GM23248 (cell line): ENCODE data around the gene MEIOC. TPM values are rescaled to one million over a fixed set of nuclear protein-coding genes. Genes with fewer than 3 reads are reported as not detected.

Experiments
- DNase-seq: peaks from one replicate; pipeline ENCODE4 v3.0.0-alpha.2; 2015
- H2AFZ ChIP-seq: fragments of 200-600 bp; sonication (generic); 2 replicates; pipeline ENCODE4 v1.6.1; 2016; ENCODE audit warnings: antibody characterized with exemption
- H3F3A ChIP-seq: fragments of 200-600 bp; sonication (generic); 2 replicates; pipeline ENCODE4 v1.6.1; 2016; ENCODE audit warnings: mild to moderate bottlenecking, antibody characterized with exemption, mixed run types; ENCODE audit not compliant: insufficient read depth
- H3K27ac ChIP-seq: fragments of 200-600 bp; sonication (generic); 2 replicates; pipeline ENCODE4 v1.5.1; 2016; ENCODE audit warnings: mild to moderate bottlenecking
- H3K27me3 ChIP-seq: fragments of 200-600 bp; sonication (generic); replicated peaks from 2 replicates; pipeline ENCODE4 v1.6.1; 2016; ENCODE audit warnings: mild to moderate bottlenecking; ENCODE audit not compliant: insufficient read depth
- H3K36me3 ChIP-seq: fragments of 200-600 bp; sonication (generic); 2 replicates; pipeline ENCODE4 v1.6.1; 2016; ENCODE audit warnings: low read depth, mild to moderate bottlenecking
- H3K4me1 ChIP-seq: fragments of 200-600 bp; sonication (generic); 2 replicates; pipeline ENCODE4 v1.6.1; 2016; ENCODE audit warnings: mild to moderate bottlenecking; ENCODE audit not compliant: insufficient read depth
- H3K4me2 ChIP-seq: fragments of 200-600 bp; sonication (generic); one replicate; pipeline ENCODE4 v1.6.1; 2016; ENCODE audit warnings: mild to moderate bottlenecking; ENCODE audit not compliant: unreplicated experiment
- H3K4me3 ChIP-seq: fragments of 200-600 bp; sonication (generic); 2 replicates; pipeline ENCODE4 v1.5.1; 2016; ENCODE audit warnings: mild to moderate bottlenecking
- H3K79me2 ChIP-seq: fragments of 200-600 bp; sonication (generic); 2 replicates; pipeline ENCODE4 v1.6.1; 2016; ENCODE audit warnings: mild to moderate bottlenecking; ENCODE audit not compliant: insufficient read depth
- H3K9ac ChIP-seq: fragments of 200-600 bp; sonication (generic); 2 replicates; pipeline ENCODE4 v1.6.1; 2016; ENCODE audit warnings: mild to moderate bottlenecking
- H3K9me2 ChIP-seq: fragments of 200-600 bp; sonication (generic); 2 replicates; pipeline ENCODE4 v1.6.1; 2016; ENCODE audit warnings: mixed run types, mild to moderate bottlenecking, moderate library complexity; ENCODE audit not compliant: insufficient read depth
- H3K9me3 ChIP-seq: fragments of 200-600 bp; sonication (generic); one replicate; pipeline ENCODE4 v1.6.1; 2017; ENCODE audit warnings: low read depth
- H4K20me1 ChIP-seq: fragments of 200-600 bp; sonication (generic); 2 replicates; pipeline ENCODE4 v1.6.0; 2016; ENCODE audit not compliant: insufficient read depth
- EZH2 ChIP-seq: fragments of 200-600 bp; sonication (generic); IDR thresholded peaks from 2 replicates; pipeline ENCODE4 v1.6.1; 2018; ENCODE audit warnings: antibody characterized with exemption, mild to moderate bottlenecking; ENCODE audit not compliant: insufficient read depth, poor library complexity, severe bottlenecking
- EZH2phosphoT487 ChIP-seq: fragments of 200-600 bp; sonication (generic); IDR thresholded peaks from 2 replicates; pipeline ENCODE4 v1.6.1; 2018; ENCODE audit warnings: antibody characterized with exemption, moderate library complexity, mild to moderate bottlenecking, low read depth; ENCODE audit not compliant: insufficient read depth
- WGBS, 2 experiments: methylation state at CpG; one replicate each; pipeline ENCODE4 v1.1.6; 2015 to 2017; ENCODE audit warnings: low lambda C conversion rate in 2 of 2, low coverage in 1 of 2; ENCODE audit errors: missing lambda C conversion rate in 2 of 2; 5-methylcytosine and 5-hydroxymethylcytosine counted together
- in situ Hi-C: fragments of 300-500 bp; cut with MboI; formaldehyde crosslinking; loops from 2 replicates; pipeline ENCODE4 v1.15.0; 2020
- polyA plus RNA-seq: library from polyadenylated mRNA; unstranded; fragments of >200 nt; fragmentation: Nextera tagmentation; extraction: Ambion mirVana; gene quantifications from 2 replicates; pipeline ENCODE4 v1.2.1, GENCODE V29; 2016
- total RNA-seq: library from RNA; depleted of rRNA; stranded (reverse); fragments of >200 nt; shearing (Covaris generic); gene quantifications from 2 replicates; pipeline ENCODE4 v1.2.3, GENCODE V29; 2014

MEIOC gene
- total and polyA plus RNA-seq, 2 experiments from 2014 or later = 0.65 TPM; not detected in 1

DNA sequence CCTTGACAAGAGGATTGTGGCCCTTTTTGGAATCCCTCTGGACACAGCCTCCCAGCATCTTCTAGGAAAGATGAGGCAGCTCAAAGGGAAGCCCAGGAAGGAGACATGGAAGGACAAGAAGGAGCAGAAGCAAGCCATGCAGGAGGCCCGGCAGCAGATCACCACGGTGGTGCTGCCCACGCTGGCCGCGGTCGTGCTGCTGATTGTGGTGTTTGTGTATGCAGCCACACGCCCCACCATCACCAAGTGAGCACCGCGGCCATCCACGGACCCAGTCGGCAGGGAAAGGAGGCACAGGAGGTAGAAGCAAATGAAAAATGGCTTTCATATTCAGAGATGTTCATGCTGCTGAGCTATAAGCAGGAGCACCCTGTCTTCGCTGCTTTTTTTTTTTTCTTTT, 10.9 kb upstream of the MEIOC start:
- TF ChIP-seq EZH2phosphoT487 (no peak), EZH2 (no peak)
- Histone ChIP-seq H3K4me1 (no peaks in the 10 kb centered on the region), H3K9ac (no peak overlapping the region), H3K4me3 (no peak overlapping the region), H4K20me1 (no peaks in the 10 kb centered on the region), H3K9me2 (no peaks in the 10 kb centered on the region), H3F3A (no peaks in the 10 kb centered on the region), H3K36me3 (no peaks in the 10 kb centered on the region), H3K27ac (no peak overlapping the region), H3K9me3 (no peaks in the 10 kb centered on the region), H3K27me3 (peaks cover 12% of the 10 kb centered on the region), H2AFZ (no peak overlapping the region), H3K79me2 (no peaks in the 10 kb centered on the region), H3K4me2 (no peak overlapping the region)
- DNase-seq = no peak
- 79 to 83% methylated on average over 12 of the region's 12 CpGs for WGBS, 2 experiments
- in situ Hi-C loops = loop anchor here (25.0 kb wide), 1 partner anchor 433 kb away; the partner anchor contains the start of gene UBTF

DNA sequence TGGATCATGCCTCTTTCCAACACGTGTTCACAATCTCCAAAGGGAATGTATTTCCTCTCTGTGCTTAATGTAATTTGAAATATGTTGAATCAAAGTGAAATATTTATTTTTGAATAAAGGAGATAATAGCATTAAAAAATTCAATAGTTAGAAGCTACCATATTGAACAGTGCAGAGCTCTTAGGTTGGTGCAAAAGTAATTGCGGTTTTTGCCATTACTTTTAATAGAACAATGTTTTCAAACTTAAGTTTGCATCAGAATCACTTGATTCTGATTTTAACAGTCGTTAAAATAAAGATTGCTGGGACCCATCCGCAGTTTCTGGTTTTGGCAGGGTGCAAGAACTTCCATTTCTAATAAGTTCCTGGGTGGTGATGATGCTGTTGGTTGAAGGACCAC, 10.0 kb upstream of the MEIOC start:
- no peaks in the 10 kb centered on the region for H4K20me1 ChIP-seq
- H3K27me3 ChIP-seq = peaks cover 12% of the 10 kb centered on the region
- H3K4me1 ChIP-seq = no peaks in the 10 kb centered on the region
- WGBS, 2 experiments = 52 to 60% methylated on average over 4 of the region's 4 CpGs
- H3K4me3 ChIP-seq = no peak overlapping the region
- H3F3A ChIP-seq = no peaks in the 10 kb centered on the region
- no peaks in the 10 kb centered on the region for H3K79me2 ChIP-seq
- H3K9ac ChIP-seq = no peak overlapping the region
- DNase-seq = no peak
- H3K9me3 ChIP-seq = no peaks in the 10 kb centered on the region
- TF ChIP-seq EZH2phosphoT487 = no peak
- TF ChIP-seq EZH2 = no peak
- no peak overlapping the region for H3K27ac ChIP-seq
- in situ Hi-C loops = loop anchor here (25.0 kb wide), 1 partner anchor 434 kb away; the partner anchor contains the start of gene UBTF
- H3K4me2 ChIP-seq = no peak overlapping the region
- no peaks in the 10 kb centered on the region for H3K9me2 ChIP-seq
- no peak overlapping the region for H2AFZ ChIP-seq
- H3K36me3 ChIP-seq = no peaks in the 10 kb centered on the region

DNA sequence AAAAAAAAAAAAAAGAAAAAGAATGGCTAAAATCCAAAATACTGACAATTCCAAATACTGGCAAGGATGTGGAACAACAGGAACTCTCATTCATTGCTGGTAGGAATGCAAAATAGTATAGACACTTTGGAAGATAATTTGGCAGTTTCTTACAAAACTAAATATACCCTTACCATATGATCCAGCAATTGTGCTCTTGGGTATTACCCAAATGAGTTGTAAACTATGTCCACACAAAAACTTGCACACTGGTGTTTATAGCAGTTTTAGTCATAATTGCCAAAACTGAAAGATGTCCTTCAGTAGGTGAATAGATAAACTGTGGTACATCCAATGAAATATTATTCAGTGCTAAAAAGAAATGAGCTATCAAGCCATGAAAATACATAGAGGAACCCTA, 8.5 kb upstream of the MEIOC start:
- Histone ChIP-seq H3K36me3 (no peaks in the 10 kb centered on the region), H3K9me2 (no peaks in the 10 kb centered on the region), H3K27me3 (peaks cover 12% of the 10 kb centered on the region), H3K9me3 (no peaks in the 10 kb centered on the region), H3K79me2 (no peaks in the 10 kb centered on the region), H3K27ac (no peak overlapping the region), H2AFZ (no peak overlapping the region), H3K4me2 (no peak overlapping the region), H3K9ac (no peak overlapping the region), H3K4me1 (no peaks in the 10 kb centered on the region), H4K20me1 (no peaks in the 10 kb centered on the region), H3F3A (no peaks in the 10 kb centered on the region), H3K4me3 (no peak overlapping the region)
- TF ChIP-seq EZH2 (no peak), EZH2phosphoT487 (no peak)
- no peak for DNase-seq
- in situ Hi-C loops = loop anchor here (25.0 kb wide), 1 partner anchor 435 kb away; the partner anchor contains the start of gene UBTF

DNA sequence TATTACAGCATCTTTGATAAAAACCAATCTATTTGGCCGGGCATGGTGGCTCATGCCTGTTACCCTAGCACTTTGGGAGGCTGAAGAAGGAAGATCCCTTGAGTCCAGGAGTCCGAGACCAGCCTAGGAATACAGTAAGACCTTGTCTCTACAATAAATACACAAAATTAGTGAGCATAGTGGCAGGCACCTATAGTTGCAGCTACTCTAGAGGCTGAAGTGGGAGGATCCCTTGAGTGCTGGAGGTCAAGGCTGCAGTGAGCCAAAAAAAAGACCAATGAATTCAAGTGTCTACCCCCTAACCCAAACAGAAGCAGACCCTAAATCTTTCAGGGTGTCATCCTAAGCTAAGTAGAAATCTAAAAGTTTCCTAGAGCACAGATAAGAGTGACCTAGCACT, 7.3 kb upstream of the MEIOC start:
- TF ChIP-seq EZH2 (no peak), EZH2phosphoT487 (no peak)
- Histone ChIP-seq H3K9me3 (no peaks in the 10 kb centered on the region), H4K20me1 (no peaks in the 10 kb centered on the region), H3K27ac (no peak overlapping the region), H3K4me2 (no peak overlapping the region), H3K27me3 (peaks cover 15% of the 10 kb centered on the region), H3K9me2 (no peaks in the 10 kb centered on the region), H3K9ac (no peak overlapping the region), H2AFZ (no peak overlapping the region), H3K4me1 (no peaks in the 10 kb centered on the region), H3K36me3 (no peaks in the 10 kb centered on the region), H3K79me2 (no peaks in the 10 kb centered on the region), H3F3A (no peaks in the 10 kb centered on the region), H3K4me3 (no peak overlapping the region)
- no peak for DNase-seq
- in situ Hi-C loops = loop anchor here (25.0 kb wide), 1 partner anchor 437 kb away; the partner anchor contains the start of gene UBTF
- 49 to 61% methylated on average over 2 of the region's 2 CpGs for WGBS, 2 experiments

DNA sequence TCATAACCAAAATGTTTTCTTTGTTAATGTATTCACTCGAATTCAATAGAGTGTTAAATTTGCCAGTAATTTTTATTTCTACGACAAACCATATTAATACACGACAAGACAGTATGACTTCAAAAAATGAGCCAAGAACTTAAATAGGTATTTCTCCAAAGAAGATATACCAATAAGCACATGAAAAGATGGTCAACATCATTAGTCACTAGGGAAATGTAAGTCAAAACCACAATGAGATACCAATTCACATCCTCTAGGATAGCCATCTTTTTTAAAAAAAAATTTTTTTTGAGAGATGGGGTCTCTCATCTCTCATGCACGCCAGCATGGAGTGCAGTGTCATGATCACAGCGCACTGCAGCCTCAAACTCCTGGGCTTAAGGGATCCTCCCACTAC, 5.0 kb upstream of the MEIOC start:
- Histone ChIP-seq H2AFZ (no peak overlapping the region), H3K27ac (no peak overlapping the region), H3K27me3 (peaks cover 31% of the 10 kb centered on the region), H4K20me1 (no peaks in the 10 kb centered on the region), H3F3A (no peaks in the 10 kb centered on the region), H3K4me3 (no peak overlapping the region), H3K9me2 (no peaks in the 10 kb centered on the region), H3K4me2 (no peak overlapping the region), H3K9me3 (no peaks in the 10 kb centered on the region), H3K4me1 (no peaks in the 10 kb centered on the region), H3K9ac (no peak overlapping the region), H3K79me2 (no peaks in the 10 kb centered on the region), H3K36me3 (no peaks in the 10 kb centered on the region)
- in situ Hi-C loops = no loop called here
- TF ChIP-seq EZH2 (no peak), EZH2phosphoT487 (no peak)
- WGBS, 2 experiments = 72 to 79% methylated on average over 5 of the region's 5 CpGs
- DNase-seq = no peak
